HG03457 (cell line): Measurements from ENCODE around the gene RNASE11.
"Not testable (repeated sequence)": the region's sequence is repeated elsewhere in the genome, so short reads cannot be mapped to it uniquely, and the experiment has no call there.

ENCODE experiments used
- ATAC-seq: cut with Tn5 transposase; IDR thresholded peaks from one replicate; pipeline ENCODE4 v1.9.1; 2021; ENCODE audit warnings: moderate number of reproducible peaks; ENCODE audit not compliant: unreplicated experiment

Gene RNASE11

GRCh38 chr14:20614038-20614840 lies 26.4 kb upstream of the RNASE11 start:
- peak; percentile 4 for ATAC-seq

- ATAC-seq, result peak; percentile 57
Measured at GRCh38 chr14:20613094-20614037, 25.6 kb upstream of the RNASE11 start.

- no peak for ATAC-seq
Measured at GRCh38 chr14:20612403-20612802, 24.6 kb upstream of the RNASE11 start.

GRCh38 chr14:20611277-20611676 lies 23.5 kb upstream of the RNASE11 start:
- no peak for ATAC-seq

GRCh38 chr14:20610002-20610765 lies 22.4 kb upstream of the RNASE11 start:
- ATAC-seq, result no peak

GRCh38 chr14:20609215-20610001 lies 21.6 kb upstream of the RNASE11 start:
- no peak for ATAC-seq

GRCh38 chr14:20608383-20609110 lies 20.7 kb upstream of the RNASE11 start:
- ATAC-seq, result no peak

- ATAC-seq, result no peak
Measured at GRCh38 chr14:20607617-20608016, 19.8 kb upstream of the RNASE11 start.

GRCh38 chr14:20606902-20607242 lies 19.1 kb upstream of the RNASE11 start:
- no peak for ATAC-seq

GRCh38 chr14:20606190-20606901 lies 18.5 kb upstream of the RNASE11 start:
- ATAC-seq, result no peak

- no peak for ATAC-seq
Measured at GRCh38 chr14:20603813-20604690, 16.3 kb upstream of the RNASE11 start.

- no peak for ATAC-seq
Measured at GRCh38 chr14:20602583-20602982, 14.8 kb upstream of the RNASE11 start.

GRCh38 chr14:20601522-20601921 lies 13.7 kb upstream of the RNASE11 start:
- no peak for ATAC-seq

GRCh38 chr14:20597108-20597507 lies 9.3 kb upstream of the RNASE11 start:
- ATAC-seq, result no peak

- not testable (repeated sequence) for ATAC-seq
Measured at GRCh38 chr14:20595726-20596125, 7.9 kb upstream of the RNASE11 start.

- no peak for ATAC-seq
Measured at GRCh38 chr14:20592574-20592973, 4.8 kb upstream of the RNASE11 start.

- no peak for ATAC-seq
Measured at GRCh38 chr14:20591235-20591634, 3.4 kb upstream of the RNASE11 start, which contains the start of gene RNASE12. RNASE12 (minus strand) TSS chr14:20591376; CDS start chr14:20590723, 653 bp downstream.

GRCh38 chr14:20583908-20584307 lies 3.9 kb downstream of the RNASE11 start:
- no peak for ATAC-seq
